Liver (tissue), 9 donors: ENCODE measurements around the gene LYSMD1. TPM values are rescaled to one million over a fixed set of nuclear protein-coding genes. Genes with fewer than 3 reads are reported as not detected.
A peak's percentile ranks its signal among the peaks of the same experiment; 100 is the strongest.
"Not testable (repeated sequence)": the region's sequence is repeated elsewhere in the genome, so short reads cannot be mapped to it uniquely, and the experiment has no call there.

Experiments
- DNase-seq: peaks from one replicate; pipeline ENCODE4 v3.0.0-alpha.2; 2017; ENCODE audit warnings: low spot score
- H3K27ac ChIP-seq, 2 donors: one replicate each; pipeline ENCODE4 v1.7.0; 2013; ENCODE audit warnings: inconsistent platforms in 2 of 2, low read length in 2 of 2, control low read depth in 1 of 2, low read depth in 1 of 2, mild to moderate bottlenecking in 1 of 2
- H3K27me3 ChIP-seq, 4 donors: one replicate each; pipeline versions ENCODE4 v1.6.1 to v1.7.0; 2013; ENCODE audit warnings: low read length in 3 of 4, inconsistent platforms in 1 of 4, mild to moderate bottlenecking in 1 of 4, moderate library complexity in 1 of 4; ENCODE audit not compliant: control insufficient read depth in 4 of 4, insufficient read depth in 4 of 4
- H3K36me3 ChIP-seq, 4 donors: one replicate each; pipeline versions ENCODE4 v1.6.1 to v1.7.0; 2013; ENCODE audit warnings: low read length in 3 of 4, mild to moderate bottlenecking in 3 of 4, low read depth in 1 of 4, moderate library complexity in 1 of 4; ENCODE audit not compliant: control insufficient read depth in 4 of 4, insufficient read depth in 3 of 4
- H3K4me1 ChIP-seq, 4 donors: one replicate each; pipeline versions ENCODE4 v1.6.1 to v1.7.0; 2013; ENCODE audit warnings: low read length in 3 of 4, mild to moderate bottlenecking in 3 of 4, moderate library complexity in 1 of 4; ENCODE audit not compliant: control insufficient read depth in 4 of 4, insufficient read depth in 4 of 4
- H3K4me3 ChIP-seq, 3 donors: one replicate each; pipeline versions ENCODE4 v1.6.1 to v1.7.0; 2013; ENCODE audit warnings: low read length in 3 of 3, control low read depth in 1 of 3, low read depth in 1 of 3, mild to moderate bottlenecking in 1 of 3
- H3K9ac ChIP-seq, 2 donors: one replicate each; pipeline ENCODE4 v1.7.0; 2013; ENCODE audit warnings: low read length in 2 of 2, mild to moderate bottlenecking in 2 of 2, moderate library complexity in 2 of 2, control low read depth in 1 of 2, low read depth in 1 of 2
- H3K9me3 ChIP-seq, 4 donors: one replicate each; pipeline versions ENCODE4 v1.6.1 to v1.7.0; 2013; ENCODE audit warnings: low read length in 3 of 4; ENCODE audit not compliant: control insufficient read depth in 4 of 4
- EGR1 ChIP-seq, 2 donors: IDR thresholded peaks; 2 replicates each; pipeline ENCODE4 v1.6.1; 2016 to 2018; ENCODE audit warnings: antibody characterized with exemption in 2 of 2, low read depth in 2 of 2
- FOXA1 ChIP-seq: IDR thresholded peaks from 2 replicates; pipeline ENCODE4 v1.6.1; 2016; ENCODE audit warnings: antibody characterized with exemption
- FOXA2 ChIP-seq: IDR thresholded peaks from 2 replicates; pipeline ENCODE4 v1.6.1; 2016; ENCODE audit warnings: antibody characterized with exemption
- GABPA ChIP-seq, 2 donors: IDR thresholded peaks in 1 of 2; conservative IDR thresholded peaks in 1 of 2; 2 replicates each; pipeline ENCODE4 v1.6.1; 2016; ENCODE audit warnings: antibody characterized with exemption in 2 of 2, mild to moderate bottlenecking in 1 of 2, moderate library complexity in 1 of 2
- HNF4A ChIP-seq, 2 donors: conservative IDR thresholded peaks; 2 replicates each; pipeline ENCODE4 v1.6.1; 2016; ENCODE audit warnings: antibody characterized with exemption in 2 of 2, mild to moderate bottlenecking in 2 of 2
- HNF4G ChIP-seq: IDR thresholded peaks from 2 replicates; pipeline ENCODE4 v1.6.1; 2016; ENCODE audit warnings: antibody characterized with exemption
- JUND ChIP-seq, 2 donors: IDR thresholded peaks; 2 replicates each; pipeline ENCODE4 v1.6.1; 2016; ENCODE audit warnings: antibody characterized with exemption in 2 of 2
- NR2F2 ChIP-seq: IDR thresholded peaks from 2 replicates; pipeline ENCODE4 v1.6.1; 2016; ENCODE audit warnings: antibody characterized with exemption
- RAD21 ChIP-seq, 2 donors: IDR thresholded peaks; 2 replicates each; pipeline ENCODE4 v1.6.1; 2016; ENCODE audit warnings: antibody characterized with exemption in 2 of 2, mild to moderate bottlenecking in 2 of 2
- RXRA ChIP-seq, 2 donors: IDR thresholded peaks; 2 replicates each; pipeline ENCODE4 v1.6.1; 2017 to 2018; ENCODE audit warnings: antibody characterized with exemption in 2 of 2, mild to moderate bottlenecking in 1 of 2
- SP1 ChIP-seq: IDR thresholded peaks from 2 replicates; pipeline ENCODE4 v1.6.1; 2018; ENCODE audit warnings: antibody characterized with exemption, mild to moderate bottlenecking
- TAF1 ChIP-seq: conservative IDR thresholded peaks from 2 replicates; pipeline ENCODE4 v1.6.1; 2016; ENCODE audit warnings: antibody characterized with exemption, mild to moderate bottlenecking
- YY1 ChIP-seq: IDR thresholded peaks from 2 replicates; pipeline ENCODE4 v1.6.1; 2016; ENCODE audit warnings: antibody characterized with exemption, mild to moderate bottlenecking
- WGBS: extraction: QIAGEN DNeasy Blood & Tissue Kit; methylation state at CpG from one replicate; pipeline ENCODE4 v1.1.7; 2013; 5-methylcytosine and 5-hydroxymethylcytosine counted together
- polyA plus RNA-seq, 2 donors: library from polyadenylated mRNA; stranded (reverse) in 1 of 2; unstranded in 1 of 2; fragments of 200-250 nt in 1 of 2; fragments of >200 nt in 1 of 2; fragmentation: Nextera tagmentation in 1 of 2; extraction: Ambion mirVana in 1 of 2; gene quantifications; one replicate each; pipeline versions ENCODE4 v1.2.1 to v1.2.3, GENCODE V29; 2013 to 2015
- total RNA-seq, 2 donors: library from RNA; depleted of rRNA; stranded (reverse); fragments of >200 nt; gene quantifications; one replicate each; pipeline ENCODE4 v1.2.3, GENCODE V29; 2014
- TF ChIP-seq, protein P1 (sequence below): IDR thresholded peaks from 2 replicates; pipeline ENCODE4 v1.6.1; 2016; ENCODE audit warnings: antibody characterized with exemption
- TF ChIP-seq, protein P2 (sequence below): IDR thresholded peaks from 2 replicates; pipeline ENCODE4 v1.6.1; 2016; ENCODE audit warnings: antibody characterized with exemption, mild to moderate bottlenecking
- TF ChIP-seq, protein P3 (sequence below): fragments of 150-350 bp; IDR thresholded peaks from 2 replicates; pipeline ENCODE4 v1.5.1; 2017; ENCODE audit warnings: improper control_type of control experiment, low read depth, low read length; ENCODE audit not compliant: missing input control
- TF ChIP-seq, protein P4 (sequence below): IDR thresholded peaks from 2 replicates; pipeline ENCODE4 v1.6.1; 2016; ENCODE audit warnings: antibody characterized with exemption
- TF ChIP-seq, protein P5 (sequence below): IDR thresholded peaks from 2 replicates; pipeline ENCODE4 v1.6.1; 2016; ENCODE audit warnings: antibody characterized with exemption
- donor health status: healthy.
- donor health status: healthy.
- donor health status: healthy.
- donor health status: healthy.
- donor health status: healthy.

Gene LYSMD1
- total and polyA plus RNA-seq, 4 donors = 2.8 to 5.3 (median 3.9) TPM

DNA sequence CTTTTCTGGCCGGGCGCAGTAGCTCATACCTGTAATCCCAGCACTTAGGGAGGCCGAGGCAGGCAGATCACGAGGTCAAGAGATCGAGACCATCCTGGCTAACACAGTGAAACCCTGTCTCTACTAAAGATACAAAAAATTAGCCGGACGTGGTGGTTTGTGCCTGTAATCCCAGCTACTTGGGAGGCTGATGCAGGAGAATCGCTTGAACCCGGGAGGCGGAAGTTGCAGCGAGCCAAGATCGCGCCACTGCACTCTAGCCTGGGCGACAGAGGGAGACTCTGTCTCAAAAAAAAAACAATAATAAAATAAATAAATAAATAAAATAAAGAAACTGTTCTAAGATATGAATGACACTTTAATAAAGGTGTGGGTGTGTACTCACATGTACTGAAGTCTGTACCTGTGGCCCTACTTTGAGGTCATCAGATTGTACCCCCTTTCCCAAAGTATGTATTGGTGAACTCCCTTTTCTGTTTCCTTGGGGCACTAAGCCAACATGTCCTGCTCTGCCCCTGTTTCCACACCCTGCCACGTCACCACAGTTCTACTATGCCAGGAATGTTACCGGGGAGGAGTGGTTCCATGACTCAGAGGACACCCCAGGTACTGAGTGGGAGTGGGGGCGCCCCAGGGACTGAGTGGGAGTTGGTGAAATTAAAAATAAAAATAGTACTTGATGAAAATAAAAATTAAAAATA lies 29.3 kb upstream of the LYSMD1 start:
- not testable (repeated sequence) for H3K27ac ChIP-seq, DNase-seq, H3K9me3 ChIP-seq, H3K36me3 ChIP-seq, H3K4me3 ChIP-seq, H3K27me3 ChIP-seq, H3K9ac ChIP-seq
- TF ChIP-seq HNF4A (conservative IDR thresholded peaks at IDR 0.05) (peak in 1 of 2 donors; percentile 13), RXRA (IDR thresholded peaks at IDR 0.05) (peak; percentile 44 to 54), SP1 (peak; percentile 31)
- TF ChIP-seq, protein P1, sequence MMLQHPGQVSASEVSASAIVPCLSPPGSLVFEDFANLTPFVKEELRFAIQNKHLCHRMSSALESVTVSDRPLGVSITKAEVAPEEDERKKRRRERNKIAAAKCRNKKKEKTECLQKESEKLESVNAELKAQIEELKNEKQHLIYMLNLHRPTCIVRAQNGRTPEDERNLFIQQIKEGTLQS = peak; percentile 22
- 72% methylated on average over 17 of the region's 17 CpGs for WGBS
- peaks cover 1 to 16% (median 10%) of the 10 kb centered on the region in 4 donors for H3K4me1 ChIP-seq

DNA sequence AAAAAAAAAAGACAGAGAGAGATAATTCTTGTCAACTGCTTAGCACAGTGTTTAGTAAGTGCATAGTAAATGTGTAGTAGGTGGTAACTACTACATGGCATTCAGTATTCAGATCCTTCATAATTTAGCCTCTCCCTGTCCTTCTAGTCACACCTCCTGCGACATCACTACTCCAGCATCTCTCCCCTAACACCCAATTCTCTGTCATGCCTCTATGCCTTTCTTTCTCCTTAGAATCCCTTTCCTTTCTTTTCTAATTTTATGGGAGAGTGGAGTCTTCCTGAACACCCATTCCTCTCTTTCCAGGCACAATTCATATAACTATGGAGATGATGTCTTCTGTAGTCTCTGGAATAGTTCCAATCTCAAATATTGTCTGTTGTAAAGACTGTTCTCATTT lies 28.2 kb upstream of the LYSMD1 start:
- no peak for DNase-seq
- WGBS = 73% methylated on average over 1 of the region's 1 CpG
- no peak overlapping the region for H3K4me3 ChIP-seq
- no peaks in the 10 kb centered on the region for H3K9me3 ChIP-seq
- H3K4me1 ChIP-seq = peaks cover 2 to 16% (median 10%) of the 10 kb centered on the region in 4 donors
- H3K27ac ChIP-seq = no peak overlapping the region
- no peaks in the 10 kb centered on the region for H3K36me3 ChIP-seq
- TF ChIP-seq RXRA (IDR thresholded peaks at IDR 0.05) (no peak), RAD21 (IDR thresholded peaks at IDR 0.05) (no peak), SP1 (no peak), HNF4G (no peak), FOXA1 (no peak), FOXA2 (no peak), TAF1 (no peak), HNF4A (conservative IDR thresholded peaks at IDR 0.05) (no peak), JUND (IDR thresholded peaks at IDR 0.05) (no peak), EGR1 (IDR thresholded peaks at IDR 0.05; ENCODE audit: low read depth in 2 of 2) (no peak), NR2F2 (no peak), GABPA (IDR thresholded peaks at IDR 0.05 in 1 of 2, conservative IDR thresholded peaks at IDR 0.05 in 1 of 2) (no peak), YY1 (no peak)
- TF ChIP-seq, protein P2, sequence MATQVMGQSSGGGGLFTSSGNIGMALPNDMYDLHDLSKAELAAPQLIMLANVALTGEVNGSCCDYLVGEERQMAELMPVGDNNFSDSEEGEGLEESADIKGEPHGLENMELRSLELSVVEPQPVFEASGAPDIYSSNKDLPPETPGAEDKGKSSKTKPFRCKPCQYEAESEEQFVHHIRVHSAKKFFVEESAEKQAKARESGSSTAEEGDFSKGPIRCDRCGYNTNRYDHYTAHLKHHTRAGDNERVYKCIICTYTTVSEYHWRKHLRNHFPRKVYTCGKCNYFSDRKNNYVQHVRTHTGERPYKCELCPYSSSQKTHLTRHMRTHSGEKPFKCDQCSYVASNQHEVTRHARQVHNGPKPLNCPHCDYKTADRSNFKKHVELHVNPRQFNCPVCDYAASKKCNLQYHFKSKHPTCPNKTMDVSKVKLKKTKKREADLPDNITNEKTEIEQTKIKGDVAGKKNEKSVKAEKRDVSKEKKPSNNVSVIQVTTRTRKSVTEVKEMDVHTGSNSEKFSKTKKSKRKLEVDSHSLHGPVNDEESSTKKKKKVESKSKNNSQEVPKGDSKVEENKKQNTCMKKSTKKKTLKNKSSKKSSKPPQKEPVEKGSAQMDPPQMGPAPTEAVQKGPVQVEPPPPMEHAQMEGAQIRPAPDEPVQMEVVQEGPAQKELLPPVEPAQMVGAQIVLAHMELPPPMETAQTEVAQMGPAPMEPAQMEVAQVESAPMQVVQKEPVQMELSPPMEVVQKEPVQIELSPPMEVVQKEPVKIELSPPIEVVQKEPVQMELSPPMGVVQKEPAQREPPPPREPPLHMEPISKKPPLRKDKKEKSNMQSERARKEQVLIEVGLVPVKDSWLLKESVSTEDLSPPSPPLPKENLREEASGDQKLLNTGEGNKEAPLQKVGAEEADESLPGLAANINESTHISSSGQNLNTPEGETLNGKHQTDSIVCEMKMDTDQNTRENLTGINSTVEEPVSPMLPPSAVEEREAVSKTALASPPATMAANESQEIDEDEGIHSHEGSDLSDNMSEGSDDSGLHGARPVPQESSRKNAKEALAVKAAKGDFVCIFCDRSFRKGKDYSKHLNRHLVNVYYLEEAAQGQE = no peak
- TF ChIP-seq, protein P3, sequence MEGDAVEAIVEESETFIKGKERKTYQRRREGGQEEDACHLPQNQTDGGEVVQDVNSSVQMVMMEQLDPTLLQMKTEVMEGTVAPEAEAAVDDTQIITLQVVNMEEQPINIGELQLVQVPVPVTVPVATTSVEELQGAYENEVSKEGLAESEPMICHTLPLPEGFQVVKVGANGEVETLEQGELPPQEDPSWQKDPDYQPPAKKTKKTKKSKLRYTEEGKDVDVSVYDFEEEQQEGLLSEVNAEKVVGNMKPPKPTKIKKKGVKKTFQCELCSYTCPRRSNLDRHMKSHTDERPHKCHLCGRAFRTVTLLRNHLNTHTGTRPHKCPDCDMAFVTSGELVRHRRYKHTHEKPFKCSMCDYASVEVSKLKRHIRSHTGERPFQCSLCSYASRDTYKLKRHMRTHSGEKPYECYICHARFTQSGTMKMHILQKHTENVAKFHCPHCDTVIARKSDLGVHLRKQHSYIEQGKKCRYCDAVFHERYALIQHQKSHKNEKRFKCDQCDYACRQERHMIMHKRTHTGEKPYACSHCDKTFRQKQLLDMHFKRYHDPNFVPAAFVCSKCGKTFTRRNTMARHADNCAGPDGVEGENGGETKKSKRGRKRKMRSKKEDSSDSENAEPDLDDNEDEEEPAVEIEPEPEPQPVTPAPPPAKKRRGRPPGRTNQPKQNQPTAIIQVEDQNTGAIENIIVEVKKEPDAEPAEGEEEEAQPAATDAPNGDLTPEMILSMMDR = no peak
- TF ChIP-seq, protein P4, sequence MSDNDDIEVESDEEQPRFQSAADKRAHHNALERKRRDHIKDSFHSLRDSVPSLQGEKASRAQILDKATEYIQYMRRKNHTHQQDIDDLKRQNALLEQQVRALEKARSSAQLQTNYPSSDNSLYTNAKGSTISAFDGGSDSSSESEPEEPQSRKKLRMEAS = no peak
- TF ChIP-seq, protein P1 = no peak
- TF ChIP-seq, protein P5, sequence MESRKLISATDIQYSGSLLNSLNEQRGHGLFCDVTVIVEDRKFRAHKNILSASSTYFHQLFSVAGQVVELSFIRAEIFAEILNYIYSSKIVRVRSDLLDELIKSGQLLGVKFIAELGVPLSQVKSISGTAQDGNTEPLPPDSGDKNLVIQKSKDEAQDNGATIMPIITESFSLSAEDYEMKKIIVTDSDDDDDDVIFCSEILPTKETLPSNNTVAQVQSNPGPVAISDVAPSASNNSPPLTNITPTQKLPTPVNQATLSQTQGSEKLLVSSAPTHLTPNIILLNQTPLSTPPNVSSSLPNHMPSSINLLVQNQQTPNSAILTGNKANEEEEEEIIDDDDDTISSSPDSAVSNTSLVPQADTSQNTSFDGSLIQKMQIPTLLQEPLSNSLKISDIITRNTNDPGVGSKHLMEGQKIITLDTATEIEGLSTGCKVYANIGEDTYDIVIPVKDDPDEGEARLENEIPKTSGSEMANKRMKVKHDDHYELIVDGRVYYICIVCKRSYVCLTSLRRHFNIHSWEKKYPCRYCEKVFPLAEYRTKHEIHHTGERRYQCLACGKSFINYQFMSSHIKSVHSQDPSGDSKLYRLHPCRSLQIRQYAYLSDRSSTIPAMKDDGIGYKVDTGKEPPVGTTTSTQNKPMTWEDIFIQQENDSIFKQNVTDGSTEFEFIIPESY = no peak
- H3K27me3 ChIP-seq = no peaks in the 10 kb centered on the region
- H3K9ac ChIP-seq = no peak overlapping the region
